IMR-90 (cell line): ENCODE results near the gene FITM1. TPM values are rescaled to one million over a fixed set of nuclear protein-coding genes. Genes with fewer than 3 reads are reported as not detected.
A peak's percentile ranks its signal among the peaks of the same experiment; 100 is the strongest.

Source experiments
- ATAC-seq: fragments of 200-7000 bp; cut with Tn5 transposase; 2 replicates; pipeline ENCODE4 v1.9.1; 2020; ENCODE audit warnings: low read depth, mild to moderate bottlenecking, moderate library complexity
- Bru-seq: library from RNA; stranded (reverse); fragments of 400-500 nt; gene quantifications from one replicate; lab custom pipeline; 2021; lab: Mats Ljungman, UMichigan
- BruChase-seq, 2 experiments: library from RNA; stranded (reverse); fragments of 400-500 nt; gene quantifications; one replicate each; lab custom pipeline; 2021; lab: Mats Ljungman, UMichigan
- BruUV-seq: library from RNA; stranded (reverse); fragments of 400-500 nt; replicated peaks from 2 replicates; lab custom pipeline; 2021; lab: Mats Ljungman, UMichigan
- CTCF ChIA-PET: fragments of 300-600 bp; formaldehyde crosslinking; extraction: SDS; loops from one replicate; lab custom pipeline; 2021; ENCODE audit warnings: antibody characterized with exemption; lab: Yijun Ruan, JAX
- POLR2A ChIA-PET: fragments of 300-600 bp; sonication (Branson Sonifier 250); formaldehyde crosslinking; loops from one replicate; lab custom pipeline; 2022; ENCODE audit warnings: antibody characterized with exemption; ENCODE audit not compliant: unreplicated experiment; lab: Charles Lee
- DNase-seq: peaks from one replicate; pipeline ENCODE4 v3.0.0; 2013
- H2AFZ ChIP-seq: replicated peaks from 2 replicates; pipeline ENCODE3; 2013; ENCODE audit warnings: low read length, mild to moderate bottlenecking; ENCODE audit not compliant: poor library complexity
- H2AK5ac ChIP-seq: 2 replicates; pipeline ENCODE4 v1.6.1; 2013; ENCODE audit warnings: low read depth, low read length, inconsistent platforms
- H2AK9ac ChIP-seq: replicated peaks from 2 replicates; pipeline ENCODE3; 2013; ENCODE audit warnings: mild to moderate bottlenecking, low read depth, low read length, moderate library complexity; ENCODE audit not compliant: poor library complexity
- H2BK120ac ChIP-seq: 2 replicates; pipeline ENCODE4 v1.6.1; 2013; ENCODE audit warnings: low read depth, low read length, inconsistent platforms
- H2BK15ac ChIP-seq: 3 replicates; pipeline ENCODE4 v1.6.1; 2013; ENCODE audit warnings: low read depth, low read length, inconsistent platforms
- H2BK20ac ChIP-seq: 2 replicates; pipeline ENCODE4 v1.6.1; 2013; ENCODE audit warnings: low read depth, mild to moderate bottlenecking, inconsistent platforms, low read length, moderate library complexity
- H2BK5ac ChIP-seq: 2 replicates; pipeline ENCODE4 v1.6.1; 2013; ENCODE audit warnings: mild to moderate bottlenecking, low read depth, low read length, inconsistent platforms; ENCODE audit not compliant: poor library complexity, severe bottlenecking
- H3K14ac ChIP-seq: replicated peaks from 2 replicates; pipeline ENCODE4 v1.6.1; 2013; ENCODE audit warnings: low read depth, low read length, inconsistent platforms
- H3K18ac ChIP-seq: 2 replicates; pipeline ENCODE4 v1.6.1; 2013; ENCODE audit warnings: low read depth, low read length, control low read depth
- H3K23ac ChIP-seq: 2 replicates; pipeline ENCODE4 v1.6.1; 2013; ENCODE audit warnings: low read depth, low read length, inconsistent platforms
- H3K27ac ChIP-seq: 2 replicates; pipeline ENCODE4 v1.5.1; 2013; ENCODE audit warnings: mild to moderate bottlenecking, control low read depth, low read length; ENCODE audit not compliant: insufficient read depth
- H3K27me3 ChIP-seq: 2 replicates; pipeline ENCODE4 v1.6.1; 2013; ENCODE audit warnings: low read length; ENCODE audit not compliant: control insufficient read depth, insufficient read depth
- H3K36me3 ChIP-seq: 2 replicates; pipeline ENCODE4 v1.6.1; 2013; ENCODE audit warnings: low read length, mixed read lengths; ENCODE audit not compliant: control insufficient read depth, insufficient read depth
- H3K4ac ChIP-seq: 2 replicates; pipeline ENCODE4 v1.6.1; 2013; ENCODE audit warnings: low read depth, low read length, inconsistent platforms
- H3K4me1 ChIP-seq: 2 replicates; pipeline ENCODE4 v1.6.1; 2013; ENCODE audit warnings: low read length, mixed read lengths; ENCODE audit not compliant: control insufficient read depth, insufficient read depth
- H3K4me2 ChIP-seq: 2 replicates; pipeline ENCODE4 v1.6.1; 2013; ENCODE audit warnings: low read depth, mild to moderate bottlenecking, control low read depth, low read length, moderate library complexity
- H3K4me3 ChIP-seq: 2 replicates; pipeline ENCODE4 v1.5.1; 2013; ENCODE audit warnings: low read depth, mild to moderate bottlenecking, control low read depth, low read length, moderate library complexity; ENCODE audit not compliant: insufficient read depth
- H3K56ac ChIP-seq: 2 replicates; pipeline ENCODE4 v1.6.1; 2013; ENCODE audit warnings: low read length, inconsistent platforms; ENCODE audit not compliant: insufficient read depth; ENCODE audit errors: extremely low read depth
- H3K79me1 ChIP-seq, 2 experiments: 2 replicates each; pipeline ENCODE4 v1.6.1; 2013; ENCODE audit warnings: low read length in 2 of 2, inconsistent platforms in 1 of 2, low read depth in 1 of 2
- H3K9ac ChIP-seq: 2 replicates; pipeline ENCODE4 v1.6.1; 2013; ENCODE audit warnings: low read depth, low read length, control low read depth
- H3K9me1 ChIP-seq: 2 replicates; pipeline ENCODE4 v1.6.1; 2013; ENCODE audit warnings: low read length, inconsistent platforms; ENCODE audit not compliant: insufficient read depth
- H3K9me3 ChIP-seq: 2 replicates; pipeline ENCODE4 v1.6.1; 2013; ENCODE audit warnings: low read length; ENCODE audit not compliant: control insufficient read depth, insufficient read depth
- H4K20me1 ChIP-seq: 2 replicates; pipeline ENCODE4 v1.6.1; 2013; ENCODE audit warnings: low read length, inconsistent platforms; ENCODE audit not compliant: insufficient read depth
- H4K5ac ChIP-seq: 2 replicates; pipeline ENCODE4 v1.6.1; 2013; ENCODE audit warnings: mild to moderate bottlenecking, low read depth, low read length, control low read depth
- H4K8ac ChIP-seq, 2 experiments: 2 replicates each; pipeline ENCODE4 v1.6.1; 2013; ENCODE audit warnings: low read depth in 2 of 2, low read length in 2 of 2, control low read depth in 1 of 2, inconsistent platforms in 1 of 2
- H4K91ac ChIP-seq: 2 replicates; pipeline ENCODE4 v1.6.1; 2013; ENCODE audit warnings: low read depth, low read length, inconsistent platforms; ENCODE audit not compliant: insufficient read depth
- BHLHE40 ChIP-seq: fragments of 150-350 bp; IDR thresholded peaks from 2 replicates; pipeline ENCODE4 v1.6.1; 2016; ENCODE audit warnings: mild to moderate bottlenecking, low read depth, low read length
- CEBPB ChIP-seq: IDR thresholded peaks from 2 replicates; pipeline ENCODE4 v1.6.1; 2012; ENCODE audit warnings: low read depth, low read length, improper control_type of control experiment
- CHD1 ChIP-seq: IDR thresholded peaks from 2 replicates; pipeline ENCODE4 v1.6.1; 2012; ENCODE audit warnings: low read depth, low read length, improper control_type of control experiment
- CTCF ChIP-seq: conservative IDR thresholded peaks from 2 replicates; pipeline ENCODE4 v1.5.1; 2012; ENCODE audit warnings: mild to moderate bottlenecking, low read depth, low read length, improper control_type of control experiment
- ELK1 ChIP-seq: fragments of 150-350 bp; IDR thresholded peaks from 2 replicates; pipeline ENCODE4 v1.6.1; 2016; ENCODE audit warnings: low read depth, mild to moderate bottlenecking, low read length, moderate library complexity, borderline replicate concordance
- FOS ChIP-seq: fragments of 150-350 bp; IDR thresholded peaks from 2 replicates; pipeline ENCODE4 v1.6.1; 2016; ENCODE audit warnings: low read depth, low read length
- MAFK ChIP-seq: IDR thresholded peaks from 2 replicates; pipeline ENCODE4 v1.6.1; 2012; ENCODE audit warnings: low read depth, low read length, improper control_type of control experiment
- MAZ ChIP-seq: IDR thresholded peaks from 2 replicates; pipeline ENCODE4 v1.6.1; 2012; ENCODE audit warnings: low read depth, mild to moderate bottlenecking, low read length, improper control_type of control experiment, moderate library complexity, borderline replicate concordance
- MXI1 ChIP-seq: IDR thresholded peaks from 2 replicates; pipeline ENCODE4 v1.6.1; 2012; ENCODE audit warnings: low read depth, mild to moderate bottlenecking, low read length, moderate library complexity, borderline replicate concordance
- POLR2A ChIP-seq: IDR thresholded peaks from 2 replicates; pipeline ENCODE4 v1.6.1; 2012; ENCODE audit warnings: mild to moderate bottlenecking, low read depth, low read length
- RAD21 ChIP-seq: IDR thresholded peaks from 2 replicates; pipeline ENCODE4 v1.6.1; 2012; ENCODE audit warnings: low read length, improper control_type of control experiment
- RCOR1 ChIP-seq: IDR thresholded peaks from 2 replicates; pipeline ENCODE4 v1.6.1; 2012; ENCODE audit warnings: mild to moderate bottlenecking, low read length, improper control_type of control experiment; ENCODE audit not compliant: insufficient replicate concordance
- RFX5 ChIP-seq: IDR thresholded peaks from 2 replicates; pipeline ENCODE4 v1.8.0; 2012; ENCODE audit warnings: low read depth, mild to moderate bottlenecking, low read length, moderate library complexity
- SMC3 ChIP-seq: fragments of 150-350 bp; IDR thresholded peaks from 2 replicates; pipeline ENCODE4 v1.6.1; 2016; ENCODE audit warnings: low read depth, mild to moderate bottlenecking, antibody characterized with exemption, low read length, moderate library complexity
- USF2 ChIP-seq: fragments of 150-350 bp; IDR thresholded peaks from 2 replicates; pipeline ENCODE4 v1.6.1; 2017; ENCODE audit warnings: mild to moderate bottlenecking, antibody characterized with exemption, low read length, low read depth
- WGBS, 2 experiments: methylation state at CpG; one replicate each; pipeline versions ENCODE4 v1.1.5 to v1.1.7; 2013; ENCODE audit warnings: missing lambda C conversion rate in 2 of 2; ENCODE audit not compliant: insufficient read length in 1 of 2; ENCODE audit errors: extremely low coverage in 2 of 2; 5-methylcytosine and 5-hydroxymethylcytosine counted together
- dilution Hi-C: fragments of 300-500 bp; cut with HindIII; formaldehyde crosslinking; loops from one replicate; pipeline ENCODE4 v1.14.3; 2018; ENCODE audit warnings: low sequenced_read_pairs; ENCODE audit not compliant: unreplicated experiment
- in situ Hi-C: fragments of 300-500 bp; cut with MboI; formaldehyde crosslinking; loops from 3 replicates; pipeline ENCODE4 v1.14.3; 2019; ENCODE audit warnings: low sequenced_read_pairs, inconsistent platforms, mixed read lengths
- intact Hi-C: fragments of 100-400 bp; cut with micrococcal nuclease; formaldehyde crosslinking; loops from 2 replicates; pipeline ENCODE4 v1.10.0; 2022
- long read RNA-seq: library from polyadenylated mRNA; unstranded; transcript quantifications from one replicate; pipeline ENCODE4 v2.0.0, GENCODE V29; 2021; ENCODE audit not compliant: unreplicated experiment
- polyA plus RNA-seq, 3 experiments: library from polyadenylated mRNA; depleted of rRNA; stranded (reverse); fragments of >200 nt; gene quantifications; 2 replicates each; pipeline ENCODE4 v1.2.3, GENCODE V29; 2012; ENCODE audit warnings: low replicate concordance in 1 of 3
- total RNA-seq: library from RNA; depleted of rRNA; stranded (reverse); fragments of >200 nt; gene quantifications from 2 replicates; pipeline ENCODE4 v1.2.3, GENCODE V29; 2012; rRNA removed

The FITM1 gene
- total RNA-seq (not detected in 2 replicates), polyA plus RNA-seq (2012; rRNA removed) (not detected in 2 replicates), Bru-seq, nascent RNA (percentile 27 among the genes with signal in this experiment), BruChase-seq, experiment 1, labeled RNA remaining after a 6-hour chase (percentile 33 among the genes with signal in this experiment), BruChase-seq, experiment 2, labeled RNA remaining after a 2-hour chase (percentile 36 among the genes with signal in this experiment)
- 0.09 TPM in 1 of 2 replicates, not detected in the other for polyA plus RNA-seq (2012; cell fraction: cytosol; rRNA removed)
- polyA plus RNA-seq (2012; cell fraction: nucleus; rRNA removed; ENCODE audit: low replicate concordance), result 1.3 and 2.4 TPM in 2 replicates
- long read RNA-seq, result 0 reads

GRCh38 chr14:24130380-24130716, at the start of gene FITM1:
Gene FITM1 (plus strand): TSS chr14:24130659. CDS start chr14:24131564, 905 bp downstream.
- no peak within 1 kb of the TSS for H2AK5ac ChIP-seq
- H2AK9ac ChIP-seq, result no peak within 1 kb of the TSS
- ATAC-seq, result no peak
- no peaks in the 10 kb centered on the region for H3K9me3 ChIP-seq
- H3K4me1 ChIP-seq, result no peaks in the 10 kb centered on the region; the same call in 1 of the 2 replicates
- H2BK5ac ChIP-seq, result no peak within 1 kb of the TSS
- H3K9ac ChIP-seq, result no peak within 1 kb of the TSS
- POLR2A ChIA-PET, result no interaction called here
- CTCF ChIA-PET, result no interaction called here
- dilution Hi-C loops (no loop called here), in situ Hi-C loops (loop anchor here (10.0 to 25.0 kb wide), 3 partner anchors 304 to 1043 kb away; partner anchors contain the start of genes ACIN1, BCL2L2, C14orf119 and PABPN1), intact Hi-C loops (no loop called here)
- H3K23ac ChIP-seq, result no peak within 1 kb of the TSS
- no peak within 1 kb of the TSS for H2BK120ac ChIP-seq
- no TSS peak for BruUV-seq
- H3K4ac ChIP-seq, result no peak within 1 kb of the TSS
- H4K5ac ChIP-seq, result no peak within 1 kb of the TSS
- H3K27ac ChIP-seq, result no peak within 1 kb of the TSS
- H3K36me3 ChIP-seq, result no peaks in the 10 kb centered on the region
- H2BK20ac ChIP-seq, result no peak within 1 kb of the TSS
- H3K79me1 ChIP-seq, result no peaks in the 10 kb centered on the region
- no peaks in the 10 kb centered on the region for H4K20me1 ChIP-seq
- no peak within 1 kb of the TSS for H3K14ac ChIP-seq
- no peaks in the 10 kb centered on the region for H3K9me1 ChIP-seq
- H3K27me3 ChIP-seq, result no peaks in the 10 kb centered on the region
- no peak within 1 kb of the TSS for H2AFZ ChIP-seq
- H4K8ac ChIP-seq, result no peak within 1 kb of the TSS
- WGBS, 2 experiments, result 92% methylated on average over 3 of the region's 5 CpGs; no CpG with 5 or more reads in 1 of the 2 experiments
- no peak within 1 kb of the TSS for H3K56ac ChIP-seq
- H2BK15ac ChIP-seq, result no peak within 1 kb of the TSS
- no peak within 1 kb of the TSS for H3K4me2 ChIP-seq
- no peak within 1 kb of the TSS for H3K18ac ChIP-seq
- DNase-seq, result no peak
- TF ChIP-seq BHLHE40 (no peak), CEBPB (no peak), FOS (no peak), RFX5 (no peak), USF2 (no peak), MAZ (no peak), ELK1 (no peak), MXI1 (no peak), RCOR1 (no peak), RAD21 (no peak), MAFK (no peak), SMC3 (no peak), CHD1 (no peak), CTCF (no peak), POLR2A (no peak)
- no peak within 1 kb of the TSS for H3K4me3 ChIP-seq
- H4K91ac ChIP-seq, result no peak within 1 kb of the TSS
